Omental fat pad (tissue), 4 donors: Measurements from ENCODE around the gene TDRD10. TPM values are rescaled to one million over a fixed set of nuclear protein-coding genes. Genes with fewer than 3 reads are reported as not detected.

Experiments used
- ATAC-seq: fragments of 150-250 bp; one replicate; pipeline ENCODE4 v1.9.1; 2016; ENCODE audit warnings: mild to moderate bottlenecking, moderate library complexity; ENCODE audit not compliant: low FRiP score
- DNase-seq: peaks from one replicate; pipeline ENCODE4 v3.0.0-alpha.2; 2019; ENCODE audit warnings: low spot score
- total RNA-seq, 4 donors: library from RNA; depleted of rRNA; stranded (reverse); fragments of >200 nt; gene quantifications; one replicate each; pipeline ENCODE4 v1.1.0, GENCODE V29; 2016
- TF ChIP-seq, protein P1 (sequence below), 3 donors: fragments of 450-650 bp; IDR thresholded peaks; one replicate each; pipeline ENCODE4 v1.5.1; 2016 to 2017; ENCODE audit warnings: antibody characterized with exemption in 3 of 3, mild to moderate bottlenecking in 3 of 3, moderate library complexity in 2 of 3

The TDRD10 gene, protein sequence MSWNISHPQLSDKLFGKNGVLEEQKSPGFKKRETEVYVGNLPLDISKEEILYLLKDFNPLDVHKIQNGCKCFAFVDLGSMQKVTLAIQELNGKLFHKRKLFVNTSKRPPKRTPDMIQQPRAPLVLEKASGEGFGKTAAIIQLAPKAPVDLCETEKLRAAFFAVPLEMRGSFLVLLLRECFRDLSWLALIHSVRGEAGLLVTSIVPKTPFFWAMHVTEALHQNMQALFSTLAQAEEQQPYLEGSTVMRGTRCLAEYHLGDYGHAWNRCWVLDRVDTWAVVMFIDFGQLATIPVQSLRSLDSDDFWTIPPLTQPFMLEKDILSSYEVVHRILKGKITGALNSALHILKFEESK
- 10 to 100 TPM in 1 of 4 donors, 1 to 10 TPM in 3; 6.4 to 15.3 (median 7.7) TPM for total RNA-seq

DNA sequence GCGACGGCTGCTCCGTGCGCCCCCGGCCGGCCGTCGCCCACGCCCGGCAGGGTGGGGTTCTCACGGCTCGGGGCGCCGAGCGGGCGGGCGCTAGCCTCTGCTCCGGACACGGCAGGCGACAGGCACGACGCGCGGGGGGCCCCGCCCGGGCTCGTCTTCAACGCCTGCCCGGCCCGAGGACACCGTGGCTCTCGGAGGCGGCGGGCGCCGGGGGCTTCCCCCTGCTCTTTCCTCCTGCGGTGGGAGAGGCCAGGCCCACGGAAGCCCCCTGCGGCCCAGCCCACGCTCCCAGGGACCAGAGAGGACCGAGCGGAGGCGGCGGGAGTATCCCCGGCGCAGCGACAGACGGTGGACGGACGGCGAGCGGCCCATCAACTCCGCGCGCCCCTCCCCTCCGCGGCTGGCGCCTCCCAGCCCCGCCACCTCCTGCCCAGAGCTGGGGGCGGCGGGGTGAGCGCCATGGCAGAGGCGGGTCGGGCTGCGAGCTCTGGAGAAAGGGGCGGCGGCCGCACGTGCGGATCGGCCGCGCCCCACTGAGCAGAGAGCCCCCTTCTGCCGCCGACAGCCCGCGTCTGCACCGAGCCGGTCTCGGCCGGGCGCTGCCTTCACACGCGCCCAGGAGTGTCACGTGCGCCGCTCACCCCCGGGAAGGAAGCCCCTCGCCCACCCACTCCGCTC, at the start of gene TDRD10, which contains the start of gene SHE:
TDRD10 (plus strand) TSS at position 154 of the 678 bp plus-strand sequence. CDS start 4,685 bp downstream, outside the sequence.
SHE (minus strand) TSS at position 347 of the 678 bp plus-strand sequence. CDS start 386 bp downstream, outside the sequence.
- DNase-seq (no peak), ATAC-seq (peak; percentile 61)
- TF ChIP-seq, protein P1, sequence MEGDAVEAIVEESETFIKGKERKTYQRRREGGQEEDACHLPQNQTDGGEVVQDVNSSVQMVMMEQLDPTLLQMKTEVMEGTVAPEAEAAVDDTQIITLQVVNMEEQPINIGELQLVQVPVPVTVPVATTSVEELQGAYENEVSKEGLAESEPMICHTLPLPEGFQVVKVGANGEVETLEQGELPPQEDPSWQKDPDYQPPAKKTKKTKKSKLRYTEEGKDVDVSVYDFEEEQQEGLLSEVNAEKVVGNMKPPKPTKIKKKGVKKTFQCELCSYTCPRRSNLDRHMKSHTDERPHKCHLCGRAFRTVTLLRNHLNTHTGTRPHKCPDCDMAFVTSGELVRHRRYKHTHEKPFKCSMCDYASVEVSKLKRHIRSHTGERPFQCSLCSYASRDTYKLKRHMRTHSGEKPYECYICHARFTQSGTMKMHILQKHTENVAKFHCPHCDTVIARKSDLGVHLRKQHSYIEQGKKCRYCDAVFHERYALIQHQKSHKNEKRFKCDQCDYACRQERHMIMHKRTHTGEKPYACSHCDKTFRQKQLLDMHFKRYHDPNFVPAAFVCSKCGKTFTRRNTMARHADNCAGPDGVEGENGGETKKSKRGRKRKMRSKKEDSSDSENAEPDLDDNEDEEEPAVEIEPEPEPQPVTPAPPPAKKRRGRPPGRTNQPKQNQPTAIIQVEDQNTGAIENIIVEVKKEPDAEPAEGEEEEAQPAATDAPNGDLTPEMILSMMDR (IDR thresholded peaks at IDR 0.05) = no peak

DNA sequence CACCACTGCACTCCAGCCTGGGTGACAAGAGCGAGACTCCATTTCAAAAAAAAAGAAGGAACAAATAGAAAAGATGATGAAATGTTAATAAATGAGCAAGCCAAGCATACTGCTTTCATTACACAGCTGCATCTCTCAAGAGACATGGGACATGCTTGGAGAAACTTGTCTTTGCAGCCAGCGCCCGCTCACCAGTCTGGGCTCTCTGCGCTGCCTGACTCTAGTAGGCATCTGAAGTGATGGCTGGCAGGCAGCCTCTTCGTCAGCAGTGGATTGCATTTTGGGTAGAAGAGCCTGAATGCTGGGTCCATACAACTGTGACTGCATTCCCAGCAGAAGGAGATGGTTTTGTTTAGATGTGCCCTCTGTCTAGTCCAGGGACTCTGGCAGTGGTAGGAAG, 48.9 kb upstream of the TDRD10 start:
- ATAC-seq (no peak), DNase-seq (no peak)
- TF ChIP-seq, protein P1 (IDR thresholded peaks at IDR 0.05) = no peak

DNA sequence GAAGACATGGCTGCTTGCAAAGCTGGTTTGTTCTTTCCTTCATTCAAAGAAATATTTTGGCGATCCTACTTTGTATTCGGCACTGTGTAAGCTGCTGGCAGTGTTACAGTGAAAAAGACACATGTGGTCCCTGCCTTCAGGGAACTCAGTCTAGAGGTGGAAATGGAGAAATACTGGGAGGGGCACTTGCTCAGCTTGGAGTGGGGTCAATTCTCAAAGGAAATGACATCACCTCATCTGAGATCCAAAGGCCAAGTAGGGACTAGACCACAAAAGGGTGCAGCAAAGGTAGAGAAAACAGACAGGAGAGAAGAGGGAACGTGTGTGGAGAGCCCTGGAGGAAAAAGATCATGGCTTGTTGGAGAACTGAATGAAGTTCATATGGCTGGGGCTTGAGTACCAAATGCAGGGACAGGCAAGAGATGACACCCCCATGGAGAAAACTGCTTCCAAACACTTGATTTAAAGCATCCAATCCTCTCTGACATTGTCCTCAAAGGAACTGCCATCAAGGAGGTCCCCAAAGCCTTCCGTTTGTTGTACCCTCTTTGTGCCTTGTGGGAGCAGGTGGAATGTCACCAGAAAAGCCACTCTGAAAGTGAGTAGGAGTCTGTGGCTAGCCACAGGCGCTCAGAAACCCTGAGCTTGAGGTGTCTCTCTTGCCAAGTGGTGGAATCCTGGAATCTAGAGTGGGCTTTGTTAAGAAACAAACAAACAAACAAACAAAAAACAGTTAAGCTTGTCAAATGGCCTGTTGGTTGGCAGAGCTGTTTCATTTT, 48.3 kb upstream of the TDRD10 start:
- DNase-seq = no peak
- TF ChIP-seq, protein P1 (IDR thresholded peaks at IDR 0.05) = no peak
- ATAC-seq = no peak

DNA sequence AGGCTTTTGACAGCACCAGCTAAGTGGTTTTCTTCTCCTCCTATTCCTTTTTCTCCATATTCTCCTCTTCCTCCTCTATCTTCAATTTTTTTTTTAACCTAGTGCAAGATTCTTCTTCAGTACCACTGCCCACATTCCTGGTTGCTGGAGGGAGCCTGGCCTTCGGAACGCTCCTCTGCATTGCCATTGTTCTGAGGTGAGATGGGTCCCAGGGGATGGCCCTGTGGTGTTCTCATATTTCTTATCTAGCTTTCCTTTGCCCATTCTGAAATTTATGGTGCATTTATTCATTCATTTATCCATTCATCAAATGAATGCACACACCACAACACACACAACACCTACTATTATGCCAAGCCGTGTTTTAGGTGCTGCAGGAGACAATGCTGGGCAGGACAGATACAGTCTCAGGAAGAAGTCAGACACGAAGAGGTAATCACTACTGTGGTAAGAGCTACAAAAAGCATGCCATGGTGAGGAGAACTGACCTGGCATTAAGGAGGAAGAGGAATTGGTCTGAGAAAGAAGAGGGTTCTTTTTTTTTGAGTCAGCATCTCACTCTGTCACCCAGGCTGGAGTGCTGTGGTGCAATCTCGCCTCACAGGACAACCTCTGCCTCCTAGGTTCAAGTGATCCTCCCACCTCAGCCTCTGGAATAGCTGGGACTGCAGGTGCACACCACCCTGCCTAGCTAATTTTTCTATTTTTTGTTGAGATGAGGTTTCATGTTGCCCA, 47.5 kb upstream of the TDRD10 start:
- DNase-seq (no peak), ATAC-seq (no peak)
- TF ChIP-seq, protein P1 (IDR thresholded peaks at IDR 0.05) = no peak

DNA sequence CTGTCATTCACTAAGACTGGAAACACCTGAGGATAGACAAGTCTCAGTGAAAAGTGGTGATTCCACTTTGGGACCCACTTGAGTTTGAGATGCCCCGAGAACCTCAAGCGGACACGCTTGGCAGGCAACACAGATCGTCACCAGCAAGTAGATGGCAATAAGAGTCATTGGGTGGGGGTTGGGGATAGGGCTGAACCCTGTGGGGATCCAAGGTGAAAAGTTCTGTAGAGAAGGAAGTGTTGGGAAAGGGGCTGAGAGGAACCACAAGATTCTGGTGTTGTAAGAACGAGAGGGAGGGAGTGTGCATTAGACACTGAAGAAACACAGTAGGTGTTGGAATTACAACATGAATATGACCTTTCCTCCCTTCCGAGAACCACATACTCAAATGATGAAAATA, 45.4 kb upstream of the TDRD10 start:
- ATAC-seq = no peak

DNA sequence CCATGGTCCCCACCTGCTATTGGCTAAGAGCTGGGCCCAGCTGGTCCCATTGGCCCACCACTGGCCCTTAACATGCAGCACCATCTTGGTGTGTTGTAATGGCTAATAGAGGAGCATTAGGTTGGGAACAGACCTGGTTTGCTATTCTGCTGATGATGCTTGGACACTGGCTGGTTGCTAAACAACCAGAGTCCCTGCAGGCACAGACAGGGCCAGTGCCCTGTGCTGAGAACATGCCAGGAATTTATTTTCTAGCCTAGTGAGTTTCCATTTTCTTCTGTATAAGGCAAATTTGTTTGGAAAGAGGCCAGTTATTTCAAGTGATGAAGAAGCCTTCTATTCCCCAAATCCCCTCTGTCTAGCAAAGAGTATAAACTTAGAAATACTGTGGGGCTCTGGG, 42.9 kb upstream of the TDRD10 start:
- no peak for ATAC-seq
- TF ChIP-seq, protein P1 (IDR thresholded peaks at IDR 0.05) = no peak
- DNase-seq = no peak

More for the DNA sequence above, 45.4 kb upstream of the TDRD10 start:
- DNase-seq = no peak
- TF ChIP-seq, protein P1 (IDR thresholded peaks at IDR 0.05) = no peak
